ENCODE results near the gene CENPP.

DNA sequence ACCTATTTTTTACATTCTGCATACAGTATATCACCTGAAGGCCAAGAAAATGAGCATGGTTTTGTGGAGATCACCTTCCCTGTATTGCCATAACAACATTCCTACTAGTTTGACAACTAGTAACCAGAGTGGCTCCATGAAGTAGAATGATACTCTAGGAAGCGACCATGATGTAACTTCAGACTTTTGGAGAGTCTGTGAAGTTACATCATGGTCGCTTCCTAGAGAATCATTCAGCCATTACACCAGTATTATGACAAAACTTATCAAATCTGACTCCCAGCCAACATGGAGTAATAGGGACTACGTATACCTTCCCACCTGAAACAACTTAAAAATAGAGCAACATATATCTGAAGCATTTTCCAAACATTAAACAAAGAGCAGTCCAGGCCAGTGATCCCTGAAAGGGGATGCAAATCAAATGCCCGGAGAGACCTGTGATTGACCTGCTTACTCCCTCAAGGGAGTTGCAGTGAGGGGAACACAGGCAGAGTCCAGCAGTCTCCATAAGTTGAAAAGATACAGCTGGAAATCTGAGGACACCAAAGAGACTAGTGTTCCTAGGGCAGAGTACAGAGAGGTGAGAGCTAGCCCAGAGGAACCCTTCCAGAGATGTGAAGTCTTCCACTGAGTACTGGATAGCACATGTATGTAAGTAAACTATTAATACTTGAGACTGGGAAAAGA, 202.2 kb downstream of the CENPP start:
- TF ChIP-seq, protein P1, sequence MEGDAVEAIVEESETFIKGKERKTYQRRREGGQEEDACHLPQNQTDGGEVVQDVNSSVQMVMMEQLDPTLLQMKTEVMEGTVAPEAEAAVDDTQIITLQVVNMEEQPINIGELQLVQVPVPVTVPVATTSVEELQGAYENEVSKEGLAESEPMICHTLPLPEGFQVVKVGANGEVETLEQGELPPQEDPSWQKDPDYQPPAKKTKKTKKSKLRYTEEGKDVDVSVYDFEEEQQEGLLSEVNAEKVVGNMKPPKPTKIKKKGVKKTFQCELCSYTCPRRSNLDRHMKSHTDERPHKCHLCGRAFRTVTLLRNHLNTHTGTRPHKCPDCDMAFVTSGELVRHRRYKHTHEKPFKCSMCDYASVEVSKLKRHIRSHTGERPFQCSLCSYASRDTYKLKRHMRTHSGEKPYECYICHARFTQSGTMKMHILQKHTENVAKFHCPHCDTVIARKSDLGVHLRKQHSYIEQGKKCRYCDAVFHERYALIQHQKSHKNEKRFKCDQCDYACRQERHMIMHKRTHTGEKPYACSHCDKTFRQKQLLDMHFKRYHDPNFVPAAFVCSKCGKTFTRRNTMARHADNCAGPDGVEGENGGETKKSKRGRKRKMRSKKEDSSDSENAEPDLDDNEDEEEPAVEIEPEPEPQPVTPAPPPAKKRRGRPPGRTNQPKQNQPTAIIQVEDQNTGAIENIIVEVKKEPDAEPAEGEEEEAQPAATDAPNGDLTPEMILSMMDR (conservative IDR thresholded peaks at IDR 0.05 in 1 of 2, IDR thresholded peaks at IDR 0.05 in 1 of 2; ENCODE audit: extremely low read depth in 1 of 2, insufficient read depth in 1 of 2, low read depth in 1 of 2, low read length in 2 of 2) = no peak
- TF ChIP-seq EZH2 (IDR thresholded peaks at IDR 0.05; ENCODE audit: borderline replicate concordance, low read length) = no peak
